Activated CD4-positive, alpha-beta T cell treated with anti-CD3 and anti-CD28 coated beads, Interleukin-2, amount 50 U/mL, for 48 hours (primary cell): Measurements from ENCODE around the gene CIBAR2.
"Not testable (repeated sequence)": the region's sequence is repeated elsewhere in the genome, so short reads cannot be mapped to it uniquely, and the experiment has no call there.

Experiments
- DNase-seq, 2 experiments: peaks; one replicate each; pipeline ENCODE4 v3.0.0-alpha.2; 2020

Gene CIBAR2

GRCh38 chr16:85127379-85127723 lies 15.1 kb upstream of the CIBAR2 start:
- no peak for DNase-seq

- peak; percentile 37 to 50 for DNase-seq
These were observed 14.6 kb upstream of the CIBAR2 start for GRCh38 chr16:85126705-85127378.

- no peak for DNase-seq
These were observed 14.1 kb upstream of the CIBAR2 start for GRCh38 chr16:85126394-85126704.

GRCh38 chr16:85125570-85126393 lies 13.5 kb upstream of the CIBAR2 start:
- DNase-seq = no peak

- DNase-seq = no peak
These were observed 12.5 kb upstream of the CIBAR2 start for GRCh38 chr16:85124636-85125346.

GRCh38 chr16:85123891-85124635 lies 11.8 kb upstream of the CIBAR2 start:
- no peak for DNase-seq

GRCh38 chr16:85123441-85123840 lies 11.2 kb upstream of the CIBAR2 start:
- not testable (repeated sequence) for DNase-seq

GRCh38 chr16:85120006-85120340 lies 7.7 kb upstream of the CIBAR2 start:
- no peak for DNase-seq

- DNase-seq = no peak
These were observed 5.1 kb upstream of the CIBAR2 start for GRCh38 chr16:85117418-85117817.

GRCh38 chr16:85114909-85115567 lies 2.8 kb upstream of the CIBAR2 start:
- DNase-seq = peak; percentile 94 to 95

- no peak for DNase-seq
These were observed 1.6 kb upstream of the CIBAR2 start for GRCh38 chr16:85113913-85114312.

GRCh38 chr16:85113168-85113733 lies 979 bp upstream of the CIBAR2 start:
- DNase-seq = no peak

- DNase-seq = no peak
These were observed 1.1 kb downstream of the CIBAR2 start for GRCh38 chr16:85111184-85111583.

GRCh38 chr16:85110105-85110504 lies 2.2 kb downstream of the CIBAR2 start:
- no peak for DNase-seq

- DNase-seq = no peak
These were observed 4.7 kb downstream of the CIBAR2 start for GRCh38 chr16:85107532-85107931.

GRCh38 chr16:85107083-85107482 lies 5.2 kb downstream of the CIBAR2 start:
- no peak for DNase-seq

- no peak for DNase-seq
These were observed 6.8 kb downstream of the CIBAR2 start for GRCh38 chr16:85105475-85105874.

GRCh38 chr16:85104821-85105391 lies 7.4 kb downstream of the CIBAR2 start:
- peak in 1 of 2 experiments; percentile 10 for DNase-seq

GRCh38 chr16:85104147-85104546 lies 8.1 kb downstream of the CIBAR2 start:
- DNase-seq = no peak

GRCh38 chr16:85103114-85104079 lies 8.9 kb downstream of the CIBAR2 start:
- DNase-seq = no peak
